SK-N-MC (cell line): ENCODE measurements around the gene CLCN3.

Experiments
- EZH2 ChIP-seq: fragments of 200-600 bp; sonication (generic); IDR thresholded peaks from one replicate; pipeline ENCODE4 v1.6.1; 2017; ENCODE audit warnings: antibody characterized with exemption
- FOXP2 ChIP-seq: optimal IDR thresholded peaks from 2 replicates; pipeline ENCODE3; 2011; ENCODE audit warnings: mild to moderate bottlenecking, moderate library complexity; ENCODE audit not compliant: insufficient read depth; ENCODE audit errors: extremely low read length, control extremely low read depth
- POLR2AphosphoS5 ChIP-seq: IDR thresholded peaks from 2 replicates; pipeline ENCODE4 v1.6.1; 2012; ENCODE audit warnings: mild to moderate bottlenecking, low read depth, low read length, borderline replicate concordance

- no peak for TF ChIP-seq POLR2AphosphoS5
- TF ChIP-seq EZH2, result no peak
- no peak for TF ChIP-seq FOXP2
Measured at GRCh38 chr4:169616846-169617245, 3.5 kb upstream of the CLCN3 start.
